Keratinocyte (primary cell): ENCODE results near the gene SCN1B. TPM values are rescaled to one million over a fixed set of nuclear protein-coding genes. Genes with fewer than 3 reads are reported as not detected.

Source experiments
- DNase-seq: peaks from one replicate; pipeline ENCODE4 v3.0.0-alpha.2; 2011; ENCODE audit warnings: low read depth, missing footprints, low spot score
- FAIRE-seq: peaks from 2 replicates; lab custom pipeline; 2011; peaks lifted over from hg19 to GRCh38; lab: Jason Lieb, UNC
- H2AFZ ChIP-seq: 2 replicates; pipeline ENCODE4 v1.6.0; 2012; ENCODE audit warnings: low read length, control low read depth, inconsistent platforms; ENCODE audit not compliant: control insufficient read depth
- H3K27ac ChIP-seq: 2 replicates; pipeline ENCODE4 v1.5.1; 2011; ENCODE audit warnings: low read length; ENCODE audit not compliant: control insufficient read depth, insufficient read depth
- H3K27me3 ChIP-seq: 3 replicates; pipeline ENCODE4 v1.6.0; 2011; ENCODE audit warnings: low read length; ENCODE audit not compliant: control insufficient read depth, insufficient read depth; ENCODE audit errors: extremely low read depth
- H3K36me3 ChIP-seq, 2 experiments: 2 replicates in 1 of 2; 3 replicates in 1 of 2; pipeline ENCODE4 v1.5.1; 2011; ENCODE audit warnings: low read length in 2 of 2, mild to moderate bottlenecking in 1 of 2; ENCODE audit not compliant: control insufficient read depth in 2 of 2, insufficient read depth in 2 of 2; ENCODE audit errors: extremely low read depth in 1 of 2
- H3K4me1 ChIP-seq: 3 replicates; pipeline ENCODE4 v1.5.1; 2011; ENCODE audit warnings: low read length; ENCODE audit not compliant: control insufficient read depth, insufficient read depth; ENCODE audit errors: extremely low read depth
- H3K4me2 ChIP-seq: 3 replicates; pipeline ENCODE4 v1.6.0; 2011; ENCODE audit warnings: low read depth, low read length; ENCODE audit not compliant: control insufficient read depth, insufficient read depth; ENCODE audit errors: extremely low read depth
- H3K4me3 ChIP-seq, 3 experiments: fragments of 200-600 bp in 1 of 3; sonication (generic) in 1 of 3; 2 replicates in 2 of 3; 3 replicates in 1 of 3; pipeline ENCODE4 v1.5.1; 2011 to 2016; ENCODE audit warnings: low read length in 3 of 3, mild to moderate bottlenecking in 3 of 3, control low read depth in 2 of 3, inconsistent platforms in 1 of 3, low read depth in 1 of 3, mixed read lengths in 1 of 3, mixed run types in 1 of 3, moderate library complexity in 1 of 3; ENCODE audit not compliant: control insufficient read depth in 2 of 3, insufficient read depth in 2 of 3; ENCODE audit errors: extremely low read depth in 1 of 3
- H3K79me2 ChIP-seq: 2 replicates; pipeline ENCODE4 v1.6.0; 2012; ENCODE audit warnings: low read length; ENCODE audit not compliant: control insufficient read depth, insufficient read depth
- H3K9ac ChIP-seq: 3 replicates; pipeline ENCODE4 v1.6.0; 2011; ENCODE audit warnings: low read length; ENCODE audit not compliant: control insufficient read depth, insufficient read depth; ENCODE audit errors: extremely low read depth
- H3K9me1 ChIP-seq: 3 replicates; pipeline ENCODE4 v1.6.0; 2011; ENCODE audit warnings: low read length; ENCODE audit not compliant: control insufficient read depth, insufficient read depth; ENCODE audit errors: extremely low read depth
- H3K9me3 ChIP-seq: 2 replicates; pipeline ENCODE4 v1.5.1; 2012; ENCODE audit warnings: low read depth, low read length; ENCODE audit not compliant: control insufficient read depth
- H4K20me1 ChIP-seq: 3 replicates; pipeline ENCODE4 v1.6.0; 2011; ENCODE audit warnings: low read length; ENCODE audit not compliant: control insufficient read depth, insufficient read depth; ENCODE audit errors: extremely low read depth
- EZH2 ChIP-seq: IDR thresholded peaks from one replicate; pipeline ENCODE4 v1.6.1; 2012; ENCODE audit warnings: inconsistent platforms, mild to moderate bottlenecking, low read length, moderate library complexity
- dilution Hi-C: fragments of 300-500 bp; cut with MboI; formaldehyde crosslinking; loops from one replicate; pipeline ENCODE4 v1.7.0; 2020; ENCODE audit warnings: low sequenced_read_pairs; ENCODE audit not compliant: extremely low pct_ligation_motif_present
- polyA plus RNA-seq, 5 experiments: library from polyadenylated mRNA; depleted of rRNA in 3 of 5; stranded (reverse) in 3 of 5; stranded (forward) in 1 of 5; unstranded in 1 of 5; fragments of >200 nt; gene quantifications; 1 replicate in 1 of 5; 2 replicates in 3 of 5; 3 replicates in 1 of 5; pipeline versions ENCODE4 v1.2.1 to v1.2.3, GENCODE V29; 2011 to 2012; ENCODE audit warnings: missing spikeins in 2 of 5, low read depth in 1 of 5, low replicate concordance in 1 of 5
- TF ChIP-seq, protein P1 (sequence below), 3 experiments: IDR thresholded peaks in 1 of 3; conservative IDR thresholded peaks in 1 of 3; optimal IDR thresholded peaks in 1 of 3; 2 replicates in 2 of 3; 3 replicates in 1 of 3; pipeline versions ENCODE3 to v1.5.1; 2011; ENCODE audit warnings: low read length in 3 of 3, mild to moderate bottlenecking in 3 of 3, moderate library complexity in 2 of 3, control low read depth in 1 of 3, inconsistent platforms in 1 of 3; ENCODE audit not compliant: insufficient read depth in 2 of 3; ENCODE audit errors: extremely low read depth in 1 of 3

SCN1B gene
- polyA plus RNA-seq, 1 donor (not counting 4 experiments of a cell fraction or from before 2014, with no cell fraction given) = 0.30 TPM

GRCh38 chr19:35011091-35011689, 19.1 kb upstream of the SCN1B start:
- DNase-seq (no peak), FAIRE-seq (no peak)
- Histone ChIP-seq H3K9me3 (no peaks in the 10 kb centered on the region), H3K9me1 (no peaks in the 10 kb centered on the region), H3K9ac (no peak overlapping the region), H3K27me3 (no peaks in the 10 kb centered on the region), H3K4me3 (no peak overlapping the region), H3K27ac (no peak overlapping the region), H3K79me2 (peaks cover 3% of the 10 kb centered on the region), H2AFZ (no peak overlapping the region), H3K4me2 (no peak overlapping the region), H3K36me3 (peaks cover 16 to 17% of the 10 kb centered on the region in 2 experiments), H4K20me1 (no peaks in the 10 kb centered on the region), H3K4me1 (no peaks in the 10 kb centered on the region)
- dilution Hi-C loops = no loop called here
- no peak for TF ChIP-seq EZH2
- TF ChIP-seq, protein P1, sequence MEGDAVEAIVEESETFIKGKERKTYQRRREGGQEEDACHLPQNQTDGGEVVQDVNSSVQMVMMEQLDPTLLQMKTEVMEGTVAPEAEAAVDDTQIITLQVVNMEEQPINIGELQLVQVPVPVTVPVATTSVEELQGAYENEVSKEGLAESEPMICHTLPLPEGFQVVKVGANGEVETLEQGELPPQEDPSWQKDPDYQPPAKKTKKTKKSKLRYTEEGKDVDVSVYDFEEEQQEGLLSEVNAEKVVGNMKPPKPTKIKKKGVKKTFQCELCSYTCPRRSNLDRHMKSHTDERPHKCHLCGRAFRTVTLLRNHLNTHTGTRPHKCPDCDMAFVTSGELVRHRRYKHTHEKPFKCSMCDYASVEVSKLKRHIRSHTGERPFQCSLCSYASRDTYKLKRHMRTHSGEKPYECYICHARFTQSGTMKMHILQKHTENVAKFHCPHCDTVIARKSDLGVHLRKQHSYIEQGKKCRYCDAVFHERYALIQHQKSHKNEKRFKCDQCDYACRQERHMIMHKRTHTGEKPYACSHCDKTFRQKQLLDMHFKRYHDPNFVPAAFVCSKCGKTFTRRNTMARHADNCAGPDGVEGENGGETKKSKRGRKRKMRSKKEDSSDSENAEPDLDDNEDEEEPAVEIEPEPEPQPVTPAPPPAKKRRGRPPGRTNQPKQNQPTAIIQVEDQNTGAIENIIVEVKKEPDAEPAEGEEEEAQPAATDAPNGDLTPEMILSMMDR (optimal IDR thresholded peaks at IDR 0.05 in 1 of 3, IDR thresholded peaks at IDR 0.05 in 1 of 3, conservative IDR thresholded peaks at IDR 0.05 in 1 of 3; ENCODE audit: extremely low read depth in 1 of 3, insufficient read depth in 2 of 3, low read length in 3 of 3) = no peak

DNA sequence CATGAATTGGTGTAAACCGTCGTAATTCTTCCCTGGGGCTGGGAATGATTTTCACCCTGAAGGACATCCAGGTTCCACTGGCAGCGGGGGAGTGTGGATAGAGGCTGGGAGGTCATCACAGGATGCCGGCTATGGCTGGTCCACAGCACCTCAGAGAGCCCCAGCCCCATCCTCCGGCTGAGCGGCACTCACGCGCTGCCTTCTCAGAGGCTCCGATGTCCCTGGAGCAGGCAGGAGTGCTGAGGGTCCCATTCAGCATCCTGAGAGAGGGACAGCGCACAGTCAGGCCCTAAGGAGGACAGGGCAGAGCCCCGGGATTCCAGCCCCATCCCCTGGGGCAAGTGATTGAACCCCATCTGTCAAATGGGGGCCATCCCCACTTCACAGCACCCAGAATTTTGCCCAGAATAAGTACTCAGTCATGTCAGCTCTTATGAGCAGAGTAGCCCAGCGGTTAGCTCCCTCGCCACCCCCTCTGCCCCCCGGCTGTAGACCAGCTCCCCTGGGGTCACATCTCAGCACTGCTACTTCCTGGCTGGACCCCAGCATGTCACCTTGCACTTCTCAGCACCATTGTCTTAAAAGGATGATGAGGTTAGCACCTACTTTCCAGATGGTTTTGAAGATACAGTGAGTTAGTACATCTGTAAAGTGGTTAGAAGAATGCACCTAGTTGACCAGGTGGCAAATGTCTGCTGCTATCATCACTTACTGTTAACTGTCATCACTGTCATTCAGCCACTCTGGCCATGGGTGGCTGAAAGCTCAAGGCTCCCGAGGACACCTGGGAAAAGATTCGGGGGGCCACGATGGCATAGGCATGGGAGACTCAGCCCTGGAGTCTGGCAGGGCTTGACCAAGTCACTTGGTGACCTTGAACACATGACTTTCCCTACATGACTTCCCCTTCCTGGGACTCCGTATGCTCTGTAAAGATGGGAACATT, 18.3 kb upstream of the SCN1B start:
- no peak for FAIRE-seq
- dilution Hi-C loops = no loop called here
- H3K27ac ChIP-seq = no peak overlapping the region

More for the DNA sequence above, 18.3 kb upstream of the SCN1B start:
- Histone ChIP-seq H3K9me1 (no peaks in the 10 kb centered on the region), H3K9ac (no peak overlapping the region), H3K4me3 (no peak overlapping the region), H2AFZ (no peak overlapping the region), H4K20me1 (no peaks in the 10 kb centered on the region), H3K4me2 (no peak overlapping the region), H3K9me3 (no peaks in the 10 kb centered on the region), H3K36me3 (peaks cover 13 to 17% of the 10 kb centered on the region in 2 experiments), H3K79me2 (peaks cover under 1% of the 10 kb centered on the region), H3K4me1 (no peaks in the 10 kb centered on the region), H3K27me3 (no peaks in the 10 kb centered on the region)
- DNase-seq = no peak
- no peak for TF ChIP-seq EZH2
- TF ChIP-seq, protein P1 (optimal IDR thresholded peaks at IDR 0.05 in 1 of 3, IDR thresholded peaks at IDR 0.05 in 1 of 3, conservative IDR thresholded peaks at IDR 0.05 in 1 of 3; ENCODE audit: extremely low read depth in 1 of 3, insufficient read depth in 2 of 3, low read length in 3 of 3) = no peak
